GM10248 (cell line): Measurements from ENCODE around the gene FAM222A.

Source experiments
- CTCF ChIA-PET: fragments of 300-600 bp; sonication (Branson Sonifier 250); formaldehyde crosslinking; extraction: SDS; loops from one replicate; lab custom pipeline; 2021; ENCODE audit warnings: antibody characterized with exemption; lab: Yijun Ruan, JAX
- POLR2A ChIA-PET: fragments of 350-650 bp; sonication (Branson Sonifier 250); formaldehyde crosslinking; extraction: SDS; loops from one replicate; lab custom pipeline; 2020; ENCODE audit warnings: antibody characterized with exemption; lab: Yijun Ruan, JAX
- DNase-seq: peaks from one replicate; pipeline ENCODE4 v3.0.0; 2012; ENCODE audit errors: extremely low spot score
- CTCF ChIP-seq: IDR thresholded peaks from 2 replicates; pipeline ENCODE4 v1.5.1; 2012; ENCODE audit warnings: mild to moderate bottlenecking, low read depth; ENCODE audit errors: extremely low read depth, missing control alignments, control extremely low read depth

The FAM222A gene

GRCh38 chr12:109762071-109762672 lies 48.5 kb downstream of the FAM222A start:
- no peak for TF ChIP-seq CTCF
- POLR2A ChIA-PET, result no interaction called here
- no peak for DNase-seq
- CTCF ChIA-PET, result no interaction called here

GRCh38 chr12:109762673-109763191 lies 49.1 kb downstream of the FAM222A start:
- POLR2A ChIA-PET, result no interaction called here
- DNase-seq, result no peak
- TF ChIP-seq CTCF, result no peak
- CTCF ChIA-PET, result interaction anchor here (1.6 kb wide), 1 partner anchor 67 kb away, joined by 3 read pairs; no protein-coding TSS in a partner anchor

- no peak for TF ChIP-seq CTCF
- no peak for DNase-seq
- ChIA-PET POLR2A (no interaction called here), CTCF (interaction anchor here (1.0 to 1.6 kb wide), 2 partner anchors 11 to 67 kb away, joined by 3 to 4 read pairs; no protein-coding TSS in a partner anchor)
Observed at GRCh38 chr12:109763201-109763841, 49.7 kb downstream of the FAM222A start.

GRCh38 chr12:109764123-109764522 lies 50.5 kb downstream of the FAM222A start:
- CTCF ChIA-PET, result interaction anchor here (1.0 to 1.6 kb wide), 2 partner anchors 10 to 66 kb away, joined by 3 to 4 read pairs; no protein-coding TSS in a partner anchor

GRCh38 chr12:109764776-109765445 lies 51.3 kb downstream of the FAM222A start:
- no peak for TF ChIP-seq CTCF
- POLR2A ChIA-PET, result no interaction called here
- DNase-seq, result no peak
- CTCF ChIA-PET, result interaction anchor here (1.0 to 1.6 kb wide), 3 partner anchors 9 to 246 kb away, joined by 3 to 4 read pairs (median 3); no protein-coding TSS in a partner anchor

More at GRCh38 chr12:109764123-109764522, 50.5 kb downstream of the FAM222A start:
- TF ChIP-seq CTCF, result no peak
- no peak for DNase-seq
- POLR2A ChIA-PET, result no interaction called here

GRCh38 chr12:109765446-109765810 lies 51.8 kb downstream of the FAM222A start:
- DNase-seq, result no peak
- ChIA-PET POLR2A (no interaction called here), CTCF (interaction anchor here (0.9 to 1.2 kb wide), 4 partner anchors 10 to 335 kb away, joined by 3 read pairs; no protein-coding TSS in a partner anchor)
- no peak for TF ChIP-seq CTCF
